Measurements from ENCODE around the gene GAL3ST3.

GRCh38 chr11:66076561-66076960, 27.6 kb upstream of the GAL3ST3 start:
- TF ChIP-seq CTCF (IDR thresholded peaks at IDR 0.05; ENCODE audit: low read length) (no peak), EZH2 (IDR thresholded peaks at IDR 0.05; ENCODE audit: borderline replicate concordance, low read length) (no peak)

All from OCI-LY1 (cell line).